Transverse colon (tissue), 4 donors: ENCODE results near the gene SLC34A1.

Source experiments
- POLR2AphosphoS5 ChIP-seq, 3 donors: sonication (generic); formaldehyde crosslinking; IDR thresholded peaks; one replicate each; pipeline ENCODE4 v1.6.1; 2016; ENCODE audit warnings: antibody characterized with exemption in 3 of 3
- TF ChIP-seq, protein P1 (sequence below), 5 experiments: fragments of 200-600 bp in 3 of 5; fragments of 450-650 bp in 2 of 5; sonication (generic) in 3 of 5; IDR thresholded peaks; 1 replicate in 2 of 5; 2 replicates in 3 of 5; pipeline ENCODE4 v1.5.1; 2016 to 2017; ENCODE audit warnings: antibody characterized with exemption in 5 of 5, inconsistent platforms in 3 of 5, mild to moderate bottlenecking in 2 of 5, moderate library complexity in 1 of 5

DNA sequence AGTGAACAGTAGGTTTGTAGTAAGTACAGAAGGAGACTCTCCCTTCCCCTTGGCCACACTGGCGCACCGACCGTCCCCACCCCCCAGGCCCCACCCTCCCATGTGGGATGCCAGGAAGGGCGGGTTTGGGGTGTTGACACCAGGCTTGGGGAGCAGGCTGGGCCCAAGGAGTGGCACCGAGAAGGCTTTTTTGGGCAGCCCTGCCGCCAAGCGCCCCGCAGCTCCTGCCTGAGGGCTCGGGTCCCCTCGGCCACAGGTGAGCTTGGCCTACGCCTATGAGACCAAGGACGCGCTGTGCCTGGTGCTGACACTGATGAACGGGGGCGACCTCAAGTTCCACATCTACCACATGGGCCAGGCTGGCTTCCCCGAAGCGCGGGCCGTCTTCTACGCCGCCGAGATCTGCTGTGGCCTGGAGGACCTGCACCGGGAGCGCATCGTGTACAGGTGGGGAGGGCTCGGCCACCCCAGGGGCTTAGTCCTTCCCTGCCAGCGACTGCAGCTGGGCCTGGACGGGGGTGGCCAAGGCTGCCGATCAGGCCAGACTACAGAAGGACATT is 49.5 kb downstream of the SLC34A1 start:
- TF ChIP-seq, protein P1, sequence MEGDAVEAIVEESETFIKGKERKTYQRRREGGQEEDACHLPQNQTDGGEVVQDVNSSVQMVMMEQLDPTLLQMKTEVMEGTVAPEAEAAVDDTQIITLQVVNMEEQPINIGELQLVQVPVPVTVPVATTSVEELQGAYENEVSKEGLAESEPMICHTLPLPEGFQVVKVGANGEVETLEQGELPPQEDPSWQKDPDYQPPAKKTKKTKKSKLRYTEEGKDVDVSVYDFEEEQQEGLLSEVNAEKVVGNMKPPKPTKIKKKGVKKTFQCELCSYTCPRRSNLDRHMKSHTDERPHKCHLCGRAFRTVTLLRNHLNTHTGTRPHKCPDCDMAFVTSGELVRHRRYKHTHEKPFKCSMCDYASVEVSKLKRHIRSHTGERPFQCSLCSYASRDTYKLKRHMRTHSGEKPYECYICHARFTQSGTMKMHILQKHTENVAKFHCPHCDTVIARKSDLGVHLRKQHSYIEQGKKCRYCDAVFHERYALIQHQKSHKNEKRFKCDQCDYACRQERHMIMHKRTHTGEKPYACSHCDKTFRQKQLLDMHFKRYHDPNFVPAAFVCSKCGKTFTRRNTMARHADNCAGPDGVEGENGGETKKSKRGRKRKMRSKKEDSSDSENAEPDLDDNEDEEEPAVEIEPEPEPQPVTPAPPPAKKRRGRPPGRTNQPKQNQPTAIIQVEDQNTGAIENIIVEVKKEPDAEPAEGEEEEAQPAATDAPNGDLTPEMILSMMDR (IDR thresholded peaks at IDR 0.05) = no peak
- no peak for TF ChIP-seq POLR2AphosphoS5 (IDR thresholded peaks at IDR 0.05)
